ENCODE results near the gene PEDS1. TPM values are rescaled to one million over a fixed set of nuclear protein-coding genes. Genes with fewer than 3 reads are reported as not detected.
A peak's percentile ranks its signal among the peaks of the same experiment; 100 is the strongest.
"Not testable (repeated sequence)": the region's sequence is repeated elsewhere in the genome, so short reads cannot be mapped to it uniquely, and the experiment has no call there.

The PEDS1 gene
- total RNA-seq, 1 donor from 2014 or later: 30.3 TPM

DNA sequence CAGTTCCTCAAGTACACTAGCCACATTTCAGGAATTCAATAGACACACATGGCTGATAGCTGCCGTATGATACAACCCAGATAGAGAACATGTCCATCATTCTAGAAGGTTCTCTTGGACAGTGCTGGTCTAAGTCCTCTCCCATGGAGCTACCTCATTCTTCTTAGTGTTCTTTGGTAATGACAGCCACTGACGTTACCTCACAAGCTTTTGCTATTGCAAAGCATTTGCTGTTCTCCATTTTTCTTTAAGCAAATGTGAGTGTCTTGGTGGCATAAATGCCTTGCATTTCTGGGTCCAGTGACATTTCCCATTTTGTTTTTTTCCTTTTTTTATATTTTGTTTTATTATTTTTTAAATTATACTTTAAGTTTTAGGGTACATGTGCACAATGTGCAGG, 28.8 kb upstream of the PEDS1 start:
- peaks cover 3% of the 10 kb centered on the region for H3K36me3 Mint-ChIP-seq
- no peak overlapping the region for H3K4me3 Mint-ChIP-seq
- H3K27me3 Mint-ChIP-seq (ENCODE audit: low read depth): no peaks in the 10 kb centered on the region
- TF ChIP-seq, protein P1, sequence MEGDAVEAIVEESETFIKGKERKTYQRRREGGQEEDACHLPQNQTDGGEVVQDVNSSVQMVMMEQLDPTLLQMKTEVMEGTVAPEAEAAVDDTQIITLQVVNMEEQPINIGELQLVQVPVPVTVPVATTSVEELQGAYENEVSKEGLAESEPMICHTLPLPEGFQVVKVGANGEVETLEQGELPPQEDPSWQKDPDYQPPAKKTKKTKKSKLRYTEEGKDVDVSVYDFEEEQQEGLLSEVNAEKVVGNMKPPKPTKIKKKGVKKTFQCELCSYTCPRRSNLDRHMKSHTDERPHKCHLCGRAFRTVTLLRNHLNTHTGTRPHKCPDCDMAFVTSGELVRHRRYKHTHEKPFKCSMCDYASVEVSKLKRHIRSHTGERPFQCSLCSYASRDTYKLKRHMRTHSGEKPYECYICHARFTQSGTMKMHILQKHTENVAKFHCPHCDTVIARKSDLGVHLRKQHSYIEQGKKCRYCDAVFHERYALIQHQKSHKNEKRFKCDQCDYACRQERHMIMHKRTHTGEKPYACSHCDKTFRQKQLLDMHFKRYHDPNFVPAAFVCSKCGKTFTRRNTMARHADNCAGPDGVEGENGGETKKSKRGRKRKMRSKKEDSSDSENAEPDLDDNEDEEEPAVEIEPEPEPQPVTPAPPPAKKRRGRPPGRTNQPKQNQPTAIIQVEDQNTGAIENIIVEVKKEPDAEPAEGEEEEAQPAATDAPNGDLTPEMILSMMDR (IDR thresholded peaks at IDR 0.05; ENCODE audit: unreplicated experiment): no peak
- no peak overlapping the region for H3K27ac Mint-ChIP-seq
- DNase-seq (ENCODE audit: low spot score in 2 of 2, unreplicated experiment in 2 of 2): no peak
- H3K9me3 Mint-ChIP-seq: peaks cover 7% of the 10 kb centered on the region
- peaks cover 2% of the 10 kb centered on the region for H3K4me1 Mint-ChIP-seq

- Mint-ChIP-seq H3K36me3 (peaks cover 3% of the 10 kb centered on the region), H3K4me1 (peaks cover under 1% of the 10 kb centered on the region), H3K27ac (no peak overlapping the region), H3K9me3 (peaks cover 7% of the 10 kb centered on the region), H3K4me3 (no peak overlapping the region), H3K27me3 (ENCODE audit: low read depth) (no peaks in the 10 kb centered on the region)
- no peak for DNase-seq (ENCODE audit: low spot score in 2 of 2, unreplicated experiment in 2 of 2)
- TF ChIP-seq, protein P1 (IDR thresholded peaks at IDR 0.05; ENCODE audit: unreplicated experiment): no peak
These were observed 27.8 kb upstream of the PEDS1 start for GRCh38 chr20:50181344-50181743.

DNA sequence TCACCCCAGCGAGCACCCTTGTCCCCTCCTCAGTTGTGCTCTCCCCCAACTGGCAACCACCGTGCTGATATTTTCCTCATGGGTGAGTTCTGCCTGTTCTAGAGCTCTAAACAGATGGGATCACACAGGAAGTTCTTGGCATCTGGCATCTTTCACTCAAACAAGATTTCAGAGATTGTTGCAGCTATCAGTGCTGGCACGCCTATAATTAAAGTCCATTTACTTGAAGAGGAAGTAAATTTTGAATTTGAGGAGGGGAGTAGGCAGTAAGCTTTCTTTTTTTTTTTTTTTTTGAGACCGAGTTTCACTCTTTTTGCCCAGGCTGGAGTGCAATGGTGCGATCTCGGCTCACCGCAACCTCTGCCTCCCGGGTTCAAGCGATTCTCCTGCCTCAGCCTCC, 25.1 kb upstream of the PEDS1 start:
- H3K27me3 Mint-ChIP-seq (ENCODE audit: low read depth); H3K36me3 Mint-ChIP-seq; H3K9me3 Mint-ChIP-seq; H3K27ac Mint-ChIP-seq; H3K4me1 Mint-ChIP-seq; DNase-seq (ENCODE audit: low spot score in 2 of 2, unreplicated experiment in 2 of 2); H3K4me3 Mint-ChIP-seq: not testable (repeated sequence)

GRCh38 chr20:50175938-50176933, 22.7 kb upstream of the PEDS1 start:
- TF ChIP-seq, protein P1 (IDR thresholded peaks at IDR 0.05; ENCODE audit: unreplicated experiment): no peak
- Mint-ChIP-seq H3K27me3 (ENCODE audit: low read depth) (no peaks in the 10 kb centered on the region), H3K27ac (no peak overlapping the region), H3K36me3 (no peaks in the 10 kb centered on the region), H3K4me3 (no peak overlapping the region), H3K9me3 (no peaks in the 10 kb centered on the region), H3K4me1 (peaks cover 13% of the 10 kb centered on the region)
- no peak for DNase-seq (ENCODE audit: low spot score in 2 of 2, unreplicated experiment in 2 of 2)

DNA sequence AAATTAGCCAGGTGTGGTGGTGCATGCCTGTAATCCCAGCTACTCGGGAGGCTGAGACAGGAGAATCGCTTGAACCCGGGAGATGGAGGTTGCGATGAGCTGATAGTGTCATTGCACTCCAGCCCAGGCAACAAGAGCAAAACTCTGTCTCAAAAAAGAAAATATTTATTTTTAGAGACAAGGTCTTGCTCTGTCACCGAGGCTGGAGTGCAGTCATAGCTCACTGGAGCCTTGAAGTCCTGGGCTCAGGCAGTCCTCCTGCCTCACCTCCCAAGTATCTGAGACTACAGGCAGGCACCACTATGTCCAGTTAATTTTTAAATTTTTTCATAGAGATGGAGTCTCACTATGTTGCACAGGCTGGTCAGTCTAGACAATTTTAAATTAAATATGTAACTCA, 20.9 kb upstream of the PEDS1 start:
- H3K4me1 Mint-ChIP-seq: peaks cover 13% of the 10 kb centered on the region
- TF ChIP-seq, protein P1 (IDR thresholded peaks at IDR 0.05; ENCODE audit: unreplicated experiment): no peak
- no peak for DNase-seq (ENCODE audit: low spot score in 2 of 2, unreplicated experiment in 2 of 2)
- H3K4me3 Mint-ChIP-seq: no peak overlapping the region
- peaks cover 2% of the 10 kb centered on the region for H3K9me3 Mint-ChIP-seq
- no peak overlapping the region for H3K27ac Mint-ChIP-seq
- H3K36me3 Mint-ChIP-seq: no peaks in the 10 kb centered on the region
- no peaks in the 10 kb centered on the region for H3K27me3 Mint-ChIP-seq (ENCODE audit: low read depth)

- TF ChIP-seq, protein P1 (IDR thresholded peaks at IDR 0.05; ENCODE audit: unreplicated experiment): no peak
- H3K4me3 Mint-ChIP-seq: peak overlapping the region; percentile 72
- no peaks in the 10 kb centered on the region for H3K27me3 Mint-ChIP-seq (ENCODE audit: low read depth)
- H3K9me3 Mint-ChIP-seq: peaks cover 4% of the 10 kb centered on the region
- H3K27ac Mint-ChIP-seq: peak overlapping the region; percentile 39
- peaks cover 1% of the 10 kb centered on the region for H3K36me3 Mint-ChIP-seq
- peaks cover 13% of the 10 kb centered on the region for H3K4me1 Mint-ChIP-seq
- peak in 1 of 2 experiments; percentile 65 for DNase-seq (ENCODE audit: low spot score in 2 of 2, unreplicated experiment in 2 of 2)
These were observed 19.0 kb upstream of the PEDS1 start for GRCh38 chr20:50172347-50173013.

Data from mesothelial cell of epicardium (in vitro differentiated cells).